Activated naive CD4-positive, alpha-beta T cell treated with anti-CD3 and anti-CD28 coated beads, Interleukin-2, amount 50 U/mL, for 16 hours (primary cell): ENCODE results near the gene PLEKHO2.
"Not testable (repeated sequence)": the region's sequence is repeated elsewhere in the genome, so short reads cannot be mapped to it uniquely, and the experiment has no call there.

Experiments
- DNase-seq: peaks from one replicate; pipeline ENCODE4 v3.0.0-alpha.2; 2020

PLEKHO2 gene, protein sequence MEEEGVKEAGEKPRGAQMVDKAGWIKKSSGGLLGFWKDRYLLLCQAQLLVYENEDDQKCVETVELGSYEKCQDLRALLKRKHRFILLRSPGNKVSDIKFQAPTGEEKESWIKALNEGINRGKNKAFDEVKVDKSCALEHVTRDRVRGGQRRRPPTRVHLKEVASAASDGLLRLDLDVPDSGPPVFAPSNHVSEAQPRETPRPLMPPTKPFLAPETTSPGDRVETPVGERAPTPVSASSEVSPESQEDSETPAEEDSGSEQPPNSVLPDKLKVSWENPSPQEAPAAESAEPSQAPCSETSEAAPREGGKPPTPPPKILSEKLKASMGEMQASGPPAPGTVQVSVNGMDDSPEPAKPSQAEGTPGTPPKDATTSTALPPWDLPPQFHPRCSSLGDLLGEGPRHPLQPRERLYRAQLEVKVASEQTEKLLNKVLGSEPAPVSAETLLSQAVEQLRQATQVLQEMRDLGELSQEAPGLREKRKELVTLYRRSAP

DNA sequence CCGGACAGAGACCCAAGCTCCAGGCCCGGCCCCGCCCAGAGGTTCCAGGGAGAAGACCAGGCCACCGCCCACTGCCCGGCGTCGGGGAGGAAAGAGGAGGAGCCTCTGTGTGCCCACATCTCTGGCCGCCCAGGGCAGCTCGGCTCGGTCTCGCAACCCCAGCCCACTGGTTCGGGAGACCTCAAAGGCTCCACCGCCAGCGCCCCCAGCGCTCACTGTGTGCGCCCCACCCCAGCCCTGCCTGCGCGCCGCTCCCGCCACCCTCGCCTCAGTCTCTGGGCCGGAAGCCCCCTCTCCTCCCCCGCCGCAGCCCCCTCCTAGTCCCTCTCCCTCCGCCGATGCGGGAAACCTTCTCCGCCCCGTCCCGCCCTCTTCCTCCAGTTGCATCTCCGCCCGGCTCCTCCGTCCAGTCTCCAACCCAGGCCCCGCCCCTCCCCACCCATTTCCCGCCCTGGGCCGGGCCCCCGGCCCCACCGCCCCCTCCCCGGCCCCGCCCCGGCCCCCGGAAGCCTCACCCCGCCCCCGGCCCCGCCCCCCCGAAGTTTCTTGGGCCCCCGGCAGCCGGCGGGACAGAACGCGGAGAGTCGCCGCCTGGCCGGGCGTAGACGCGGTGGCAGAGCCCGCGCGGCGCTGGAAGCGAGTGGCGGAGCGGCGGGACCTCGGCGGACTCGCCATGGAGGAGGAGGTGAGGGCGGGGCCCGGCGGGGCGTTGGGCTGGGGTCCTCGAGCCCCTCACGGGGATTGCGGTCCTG, at the start of gene PLEKHO2:
Gene PLEKHO2, plus strand, starts transcription at position 572 of the 752 bp plus-strand sequence. Its CDS starts 102 bp downstream, at position 674.
- DNase-seq = peak; percentile 77

GRCh38 chr15:64792282-64792681, 49.4 kb upstream of the PLEKHO2 start:
- no peak for DNase-seq

GRCh38 chr15:64795299-64795698, 46.4 kb upstream of the PLEKHO2 start:
- not testable (repeated sequence) for DNase-seq

DNA sequence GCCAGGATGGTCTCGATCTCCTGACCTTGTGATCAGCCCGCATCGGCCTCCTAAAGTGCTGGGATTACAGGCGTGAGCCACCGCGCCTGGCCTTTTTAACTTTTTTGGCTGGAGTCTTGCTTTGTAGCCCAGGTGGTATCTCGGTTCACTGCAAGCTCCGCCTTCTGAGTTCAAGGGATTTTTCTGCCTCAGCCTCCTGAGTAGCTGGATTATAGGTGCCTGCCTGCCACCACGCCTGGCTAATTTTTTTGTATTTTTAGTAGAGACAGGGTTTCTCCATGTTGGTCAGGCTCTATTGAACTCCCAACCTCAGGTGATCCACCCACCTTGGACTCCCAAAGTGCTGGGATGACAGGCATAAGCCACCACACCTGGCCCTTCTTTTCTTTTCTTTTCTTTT, 45.8 kb upstream of the PLEKHO2 start:
- not testable (repeated sequence) for DNase-seq

DNA sequence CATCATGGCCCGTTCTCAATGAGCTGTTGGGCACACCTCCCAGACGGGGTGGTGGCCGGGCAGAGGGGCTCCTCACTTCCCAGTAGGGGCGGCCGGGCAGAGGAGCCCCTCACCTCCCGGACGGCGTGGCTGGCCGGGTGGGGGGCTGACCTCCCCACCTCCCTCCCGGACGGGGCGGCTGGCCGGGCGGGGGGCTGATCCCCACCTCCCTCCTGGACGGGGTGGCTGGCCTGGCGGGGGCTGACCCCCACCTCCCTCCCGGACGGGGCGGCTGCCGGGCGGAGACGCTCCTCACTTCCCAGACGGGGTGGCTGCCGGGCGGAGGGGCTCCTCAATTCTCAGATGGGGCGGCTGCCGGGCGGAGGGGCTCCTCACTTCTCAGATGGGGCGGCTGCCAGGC, 42.8 kb upstream of the PLEKHO2 start:
- not testable (repeated sequence) for DNase-seq

DNA sequence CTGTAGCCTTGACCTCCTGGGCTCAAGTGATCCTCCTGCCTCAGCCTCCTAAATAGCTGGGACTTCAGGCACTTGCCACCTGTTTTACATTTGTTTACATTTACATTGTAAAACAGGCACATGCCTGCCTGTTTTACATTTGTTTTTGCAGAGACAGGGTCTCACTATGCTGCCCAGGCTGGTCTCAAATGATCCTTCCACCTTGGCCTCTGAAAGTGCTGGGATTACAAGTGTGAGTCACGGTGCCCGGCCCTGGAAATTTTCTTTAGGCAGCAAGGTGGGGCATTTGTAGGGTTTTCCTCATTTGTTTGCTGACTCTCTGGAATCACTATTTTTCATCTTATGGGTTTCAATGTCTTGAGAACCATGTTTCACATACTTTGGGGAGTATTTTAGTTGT, 41.2 kb upstream of the PLEKHO2 start:
- DNase-seq = no peak

GRCh38 chr15:64803526-64803925, 38.2 kb upstream of the PLEKHO2 start:
- no peak for DNase-seq

DNA sequence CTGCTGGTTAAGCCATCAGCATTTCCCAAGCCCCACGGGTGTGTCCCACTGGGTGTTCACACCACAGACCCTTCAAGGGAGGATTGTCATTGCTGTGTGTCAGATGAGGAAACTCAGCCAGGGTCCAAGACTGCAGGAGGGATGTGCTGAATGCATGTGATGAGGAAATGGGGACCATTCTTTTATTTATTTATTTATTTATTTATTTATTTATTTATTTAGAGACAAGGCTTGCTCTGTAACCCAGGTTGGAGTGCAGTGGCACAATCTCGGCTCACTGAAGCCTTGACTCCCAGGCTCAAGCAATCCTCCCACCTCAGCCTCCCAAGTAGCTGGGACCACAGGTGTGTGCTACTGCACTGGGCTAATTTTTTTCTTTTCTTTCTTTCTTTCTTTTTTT, 37.1 kb upstream of the PLEKHO2 start:
- DNase-seq = no peak

GRCh38 chr15:64806509-64806908, 35.2 kb upstream of the PLEKHO2 start:
- no peak for DNase-seq

DNA sequence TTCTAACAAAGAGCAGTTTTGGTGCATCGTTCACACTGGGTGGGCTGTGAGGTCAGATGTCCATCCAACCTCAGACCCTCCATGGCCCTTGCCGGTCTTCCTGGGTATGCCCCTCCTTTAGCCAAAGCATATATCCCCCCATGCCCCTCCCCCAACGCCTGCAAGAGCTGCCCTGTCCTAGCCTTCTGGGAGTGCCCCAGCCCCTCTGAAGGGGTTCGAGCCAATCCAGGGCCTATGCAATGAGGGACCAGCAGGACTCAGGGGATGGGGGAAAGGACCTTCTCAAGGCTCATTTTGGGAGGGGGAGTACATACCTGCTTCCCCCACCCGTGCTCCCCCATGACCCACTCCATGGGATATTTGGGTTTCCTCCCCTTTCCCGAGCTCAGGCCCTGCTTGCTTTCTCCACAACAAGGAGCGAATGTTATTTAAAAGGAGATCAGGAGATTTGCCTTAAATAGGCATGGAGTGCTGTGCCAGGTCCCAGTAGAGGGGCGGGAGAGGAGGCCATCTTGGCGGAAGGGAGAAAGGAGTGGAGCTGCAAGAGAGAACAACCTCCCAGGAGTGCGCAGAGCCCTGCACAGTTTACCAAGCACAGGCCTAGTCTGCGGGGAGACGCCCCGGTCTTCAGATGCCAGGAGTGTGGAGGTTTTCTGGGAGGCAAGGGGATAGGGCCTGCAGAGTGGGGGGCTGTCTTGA, 34.5 kb upstream of the PLEKHO2 start:
- no peak for DNase-seq

DNA sequence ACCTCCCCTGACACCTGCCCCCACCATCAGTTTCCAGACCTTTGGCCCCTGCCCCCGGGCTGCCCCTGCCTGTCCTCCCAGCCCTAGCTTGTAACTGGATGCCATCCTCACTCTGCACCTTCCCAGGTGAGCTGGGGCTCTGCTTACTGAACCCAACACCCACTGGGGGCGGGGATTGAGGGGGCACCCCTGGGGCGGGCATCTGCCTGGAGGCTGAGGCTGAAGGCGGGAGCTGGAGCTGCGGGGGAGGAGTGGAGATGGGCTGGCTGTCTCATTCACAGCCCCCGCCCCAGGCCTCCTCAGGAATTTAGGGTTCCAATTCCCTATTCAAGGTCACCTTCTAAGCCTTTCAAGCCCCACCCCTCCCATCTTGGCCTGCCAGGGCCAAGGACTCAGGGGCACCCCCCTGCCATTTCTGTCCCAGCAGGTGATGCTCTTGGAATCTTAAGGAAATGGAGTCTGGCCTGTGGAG, 33.9 kb upstream of the PLEKHO2 start:
- no peak for DNase-seq

DNA sequence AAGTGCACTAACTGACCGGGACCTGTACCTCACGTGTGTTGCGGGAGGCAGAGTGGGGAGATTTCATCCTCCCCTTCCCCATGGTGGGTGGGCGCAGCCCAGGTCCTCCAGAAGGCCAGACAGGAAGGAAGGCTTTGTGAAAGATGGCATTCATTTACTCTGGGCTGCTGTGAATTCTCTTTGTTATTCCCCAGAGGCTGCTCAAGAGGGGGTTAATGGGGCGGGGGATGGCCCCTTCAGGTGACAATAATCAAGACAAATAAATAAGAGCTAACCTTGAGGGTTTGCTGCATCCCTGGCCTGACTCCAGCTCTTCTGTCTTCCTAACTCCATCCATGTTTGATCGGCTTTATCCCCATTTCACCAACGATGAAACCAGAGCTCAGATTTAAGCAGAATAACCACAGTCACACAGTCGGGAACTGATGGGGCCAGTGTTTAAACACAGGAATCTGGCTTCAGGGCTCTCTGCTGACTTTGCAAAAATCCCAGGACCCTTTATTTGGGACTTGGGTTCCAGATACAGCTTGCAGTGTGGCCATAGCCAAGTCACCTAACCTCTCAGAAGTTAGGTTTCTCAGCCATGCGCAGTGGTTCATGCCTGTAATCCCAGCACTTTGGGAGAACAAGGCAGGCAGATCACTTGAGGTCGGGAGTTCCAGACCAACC, 32.8 kb upstream of the PLEKHO2 start:
- DNase-seq = no peak

DNA sequence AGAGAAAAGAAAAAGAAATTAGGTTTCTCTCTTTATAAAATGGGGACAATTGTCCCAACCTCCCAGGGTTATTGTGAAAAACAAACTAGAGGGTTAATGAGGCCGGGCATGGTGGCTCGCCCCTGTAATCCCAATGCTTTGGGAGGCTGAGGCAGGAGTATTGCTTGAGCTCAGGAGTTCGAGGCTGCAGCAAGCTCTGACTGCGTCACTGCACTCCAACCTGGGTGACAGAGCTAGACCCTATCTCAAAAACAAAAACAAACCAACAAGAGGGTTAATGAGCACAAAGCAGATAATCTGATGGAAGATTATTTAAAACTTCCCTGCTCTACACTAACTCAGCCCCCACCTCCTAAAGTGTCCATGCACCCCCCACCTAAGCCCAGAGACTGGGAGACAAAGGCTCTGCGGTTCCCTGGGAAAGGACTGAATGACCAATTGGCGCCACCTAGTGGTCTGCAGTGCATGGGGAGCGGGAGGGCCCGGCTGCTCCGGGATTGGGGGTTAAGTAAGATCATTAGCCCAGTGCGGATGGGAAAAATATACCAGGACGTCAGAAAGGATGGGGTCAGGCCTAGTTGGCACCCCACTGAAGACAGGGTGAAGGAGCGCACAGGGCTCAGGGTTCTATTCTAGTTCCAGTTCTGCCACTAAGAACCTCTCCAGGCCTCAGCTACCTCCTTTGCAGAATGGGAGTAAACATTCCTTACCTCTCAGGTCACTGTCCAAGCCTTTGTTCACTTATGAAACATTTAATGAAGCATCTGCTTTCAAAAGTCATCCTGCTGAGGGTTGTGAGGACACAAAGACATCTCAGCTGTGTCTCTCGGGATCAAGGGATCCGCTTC, 31.8 kb upstream of the PLEKHO2 start:
- DNase-seq = peak; percentile 64

- DNase-seq = no peak
Observed at GRCh38 chr15:64810497-64811326, 31.0 kb upstream of the PLEKHO2 start.

- DNase-seq = no peak
Observed at GRCh38 chr15:64813075-64813474, 28.6 kb upstream of the PLEKHO2 start.

- not testable (repeated sequence) for DNase-seq
Observed at GRCh38 chr15:64814283-64814682, 27.4 kb upstream of the PLEKHO2 start.

DNA sequence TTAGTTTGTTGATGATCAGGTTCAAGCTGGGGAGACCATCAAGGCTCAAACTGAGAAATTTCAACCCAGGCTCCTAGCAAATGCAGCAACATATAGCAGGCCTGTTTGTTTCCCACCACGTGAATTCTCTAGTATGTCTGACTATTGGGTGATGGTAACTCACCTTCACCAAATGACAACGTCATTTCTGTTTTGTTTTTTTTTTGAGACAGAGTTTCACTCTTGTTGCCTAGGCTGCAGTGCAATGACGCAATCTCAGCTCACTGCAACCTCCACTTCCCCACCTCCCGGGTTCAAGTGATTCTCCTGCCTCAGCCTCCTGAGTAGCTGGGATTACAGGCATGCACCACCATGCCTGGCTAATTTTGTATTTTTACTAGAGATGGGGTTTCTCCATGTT, 26.8 kb upstream of the PLEKHO2 start:
- DNase-seq = not testable (repeated sequence)

- DNase-seq = no peak
Observed at GRCh38 chr15:64816452-64816851, 25.3 kb upstream of the PLEKHO2 start.

GRCh38 chr15:64824929-64825430, 16.7 kb upstream of the PLEKHO2 start:
- DNase-seq = peak; percentile 11
